Activated CD8-positive, alpha-beta memory T cell treated with anti-CD3 and anti-CD28 coated beads, Interleukin-2, amount 10 ng/mL, durations not matched to agents 7 days and 5 days (primary cell): Measurements from ENCODE around the gene SLCO6A1. TPM values are rescaled to one million over a fixed set of nuclear protein-coding genes. Genes with fewer than 3 reads are reported as not detected.
A peak's percentile ranks its signal among the peaks of the same experiment; 100 is the strongest.
"Not testable (repeated sequence)": the region's sequence is repeated elsewhere in the genome, so short reads cannot be mapped to it uniquely, and the experiment has no call there.

Experiments used
- ATAC-seq: fragments of 150-1000 bp; cut with Tn5 transposase; one replicate; pipeline ENCODE4 v1.10.0; 2021; ENCODE audit warnings: moderate library complexity
- CTCF ChIA-PET: fragments of 350-600 bp; sonication (Branson Sonifier 250); formaldehyde crosslinking; loops from one replicate; lab custom pipeline; 2021; ENCODE audit warnings: antibody characterized with exemption; lab: Charles Lee
- DNase-seq: peaks from one replicate; pipeline ENCODE4 v3.0.0-alpha.2; 2020
- H3K27ac Mint-ChIP-seq: one replicate; pipeline ENCODE4 v1.8.0; 2021; ENCODE audit warnings: mild to moderate bottlenecking, mixed read lengths
- H3K27me3 Mint-ChIP-seq: one replicate; pipeline ENCODE4 v1.8.0; 2021; ENCODE audit warnings: mixed read lengths
- H3K36me3 Mint-ChIP-seq: one replicate; pipeline ENCODE4 v1.8.0; 2021; ENCODE audit warnings: mild to moderate bottlenecking, mixed read lengths
- H3K4me1 Mint-ChIP-seq: one replicate; pipeline ENCODE4 v1.8.0; 2021; ENCODE audit warnings: mixed read lengths
- H3K4me3 Mint-ChIP-seq: one replicate; pipeline ENCODE4 v1.8.0; 2021; ENCODE audit warnings: mild to moderate bottlenecking, moderate library complexity, mixed read lengths
- H3K9me3 Mint-ChIP-seq: one replicate; pipeline ENCODE4 v1.8.0; 2022; ENCODE audit warnings: low read depth, mixed read lengths
- total RNA-seq, 2 experiments: library from RNA; stranded (reverse); gene quantifications; one replicate each; pipeline ENCODE4 v1.2.3, GENCODE V29; 2021

Gene SLCO6A1
- total RNA-seq, 2 experiments from 2014 or later: not detected

DNA sequence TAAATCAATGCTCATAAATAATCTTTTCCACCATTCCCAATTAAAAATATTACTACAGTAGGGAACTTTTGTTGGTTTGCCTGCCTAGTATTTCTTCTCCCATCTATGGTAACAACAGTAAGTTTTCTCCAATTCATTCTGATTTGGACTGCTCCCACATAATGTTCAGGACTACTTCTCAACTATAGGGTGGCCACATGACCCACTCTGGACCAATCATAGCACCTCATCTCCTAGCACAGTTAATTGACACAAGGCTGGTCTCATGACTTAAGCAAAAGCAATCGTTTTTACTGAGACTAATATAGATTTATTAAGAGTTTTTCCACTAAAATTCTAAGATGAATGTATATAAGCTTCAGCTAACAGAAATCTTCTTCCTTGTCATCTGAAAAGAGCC, 28.7 kb upstream of the SLCO6A1 start:
- Mint-ChIP-seq H3K4me1 (peaks cover 5% of the 10 kb centered on the region), H3K27ac (no peak overlapping the region), H3K36me3 (no peaks in the 10 kb centered on the region), H3K9me3 (no peaks in the 10 kb centered on the region), H3K4me3 (no peak overlapping the region), H3K27me3 (peaks cover 7% of the 10 kb centered on the region)
- ATAC-seq: no peak
- CTCF ChIA-PET: no interaction called here
- no peak for DNase-seq

DNA sequence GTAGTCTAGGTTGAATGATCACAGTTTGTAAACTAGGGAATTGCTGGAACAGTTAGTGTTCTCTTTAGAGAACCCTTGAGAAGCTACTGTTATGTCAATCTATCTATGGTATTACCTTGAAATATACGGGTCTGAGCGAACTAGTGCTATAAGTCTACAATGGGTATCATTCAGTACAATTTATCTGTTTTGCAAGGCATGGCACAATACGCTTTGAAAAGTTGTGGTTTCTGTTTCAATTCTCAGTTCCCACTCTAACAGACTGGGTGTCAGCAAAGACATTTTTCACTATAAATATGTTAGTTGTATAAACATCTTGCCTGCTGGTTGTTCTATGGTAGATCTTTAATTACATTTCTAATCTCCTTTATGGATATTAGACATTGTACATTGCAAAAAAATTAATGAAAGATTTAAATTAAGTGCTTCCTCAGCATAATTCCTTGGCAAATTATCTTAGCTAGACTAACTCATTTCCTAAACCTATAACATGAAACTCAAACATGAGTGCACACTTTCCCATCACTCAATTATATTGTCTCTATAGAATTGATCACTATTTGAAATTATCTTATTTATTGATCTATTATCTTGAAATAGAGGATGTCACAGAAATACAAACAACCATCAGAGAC, 24.9 kb upstream of the SLCO6A1 start:
- no peak overlapping the region for H3K27ac Mint-ChIP-seq
- no peak overlapping the region for H3K4me3 Mint-ChIP-seq
- peaks cover 7% of the 10 kb centered on the region for H3K27me3 Mint-ChIP-seq
- H3K36me3 Mint-ChIP-seq: no peaks in the 10 kb centered on the region
- CTCF ChIA-PET: no interaction called here
- no peak for DNase-seq
- no peak for ATAC-seq
- H3K4me1 Mint-ChIP-seq: peaks cover 5% of the 10 kb centered on the region
- H3K9me3 Mint-ChIP-seq: no peaks in the 10 kb centered on the region

DNA sequence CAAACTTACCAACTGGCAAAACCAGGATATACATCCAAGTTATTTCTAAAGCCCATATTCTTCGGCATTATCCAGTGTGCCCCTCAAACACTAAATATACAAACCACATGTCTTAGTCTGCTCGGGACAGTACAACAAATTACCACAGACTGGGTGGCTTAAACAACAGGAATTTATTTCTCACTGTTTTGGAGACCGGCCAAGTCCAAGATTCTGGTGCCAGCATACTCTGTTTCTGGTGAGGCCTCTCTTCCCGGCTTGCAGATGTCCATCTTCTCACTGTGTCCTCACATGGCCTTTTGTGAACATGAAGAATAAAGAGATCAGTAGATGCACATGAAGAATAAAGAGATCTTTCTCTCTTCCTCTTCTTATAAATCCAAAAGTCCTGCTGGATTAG, 12.9 kb upstream of the SLCO6A1 start:
- no peaks in the 10 kb centered on the region for H3K36me3 Mint-ChIP-seq
- H3K4me1 Mint-ChIP-seq: no peaks in the 10 kb centered on the region
- ATAC-seq: no peak
- DNase-seq: no peak
- no peak overlapping the region for H3K4me3 Mint-ChIP-seq
- no peak overlapping the region for H3K27ac Mint-ChIP-seq
- CTCF ChIA-PET: no interaction called here
- H3K9me3 Mint-ChIP-seq: no peaks in the 10 kb centered on the region
- H3K27me3 Mint-ChIP-seq: peaks cover 3% of the 10 kb centered on the region

DNA sequence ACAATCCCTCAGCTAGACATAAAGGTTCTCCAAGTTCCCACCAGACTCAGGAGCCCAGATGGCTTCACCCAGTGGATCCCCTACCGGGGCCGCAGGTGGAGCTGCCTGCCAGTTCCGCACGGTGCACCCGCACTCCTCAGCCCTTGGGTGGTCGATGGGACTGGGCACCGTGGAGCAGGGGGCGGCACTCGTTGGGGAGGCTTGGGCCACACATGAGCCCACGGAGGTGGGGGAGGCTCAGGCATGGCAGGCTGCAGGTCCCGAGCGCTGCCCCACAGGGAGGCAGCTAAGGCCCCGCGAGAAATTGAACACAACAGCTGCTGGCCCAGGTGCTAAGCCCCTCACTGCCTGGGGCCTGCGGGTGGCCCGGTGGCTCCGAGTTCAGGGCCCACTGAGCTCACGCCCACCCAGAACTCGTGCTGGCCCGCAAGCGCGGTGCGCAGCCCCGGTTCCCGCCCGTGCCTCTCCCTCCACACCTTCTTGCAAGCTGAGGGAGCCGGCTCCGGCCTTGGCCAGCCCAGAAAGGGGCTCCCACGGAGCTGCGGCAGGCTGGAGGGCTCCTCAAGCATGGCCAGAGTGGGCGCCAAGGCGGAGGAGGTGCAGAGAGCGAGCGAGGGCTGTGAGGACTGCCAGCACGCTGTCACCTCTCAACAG, 7.4 kb downstream of the SLCO6A1 start:
- H3K36me3 Mint-ChIP-seq, H3K27ac Mint-ChIP-seq, H3K4me1 Mint-ChIP-seq, ATAC-seq, CTCF ChIA-PET, H3K4me3 Mint-ChIP-seq, H3K9me3 Mint-ChIP-seq, DNase-seq, H3K27me3 Mint-ChIP-seq: not testable (repeated sequence)

DNA sequence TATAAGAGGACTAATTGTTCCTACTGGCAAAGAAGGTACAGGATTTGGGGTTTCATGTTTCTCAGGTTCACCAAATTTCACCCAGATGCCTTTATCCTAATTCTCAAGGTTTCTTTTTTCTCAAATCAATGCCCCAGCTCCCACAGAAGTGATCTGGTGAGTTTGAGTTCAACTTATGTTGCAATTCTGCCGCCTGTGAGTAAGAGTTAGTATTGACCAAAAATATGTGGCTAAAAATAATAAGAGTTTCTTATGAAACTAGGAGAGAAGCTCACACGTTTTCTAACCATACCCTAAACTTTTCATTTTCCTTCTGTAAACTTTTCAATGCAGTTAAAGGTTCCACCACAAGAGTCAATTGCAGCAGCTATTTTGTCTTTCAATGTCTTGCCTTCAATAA, 15.1 kb downstream of the SLCO6A1 start:
- H3K4me3 Mint-ChIP-seq: no peak overlapping the region
- CTCF ChIA-PET: no interaction called here
- no peak for DNase-seq
- peaks cover 7% of the 10 kb centered on the region for H3K27me3 Mint-ChIP-seq
- H3K36me3 Mint-ChIP-seq: no peaks in the 10 kb centered on the region
- no peaks in the 10 kb centered on the region for H3K9me3 Mint-ChIP-seq
- ATAC-seq: no peak
- no peak overlapping the region for H3K27ac Mint-ChIP-seq
- no peaks in the 10 kb centered on the region for H3K4me1 Mint-ChIP-seq

DNA sequence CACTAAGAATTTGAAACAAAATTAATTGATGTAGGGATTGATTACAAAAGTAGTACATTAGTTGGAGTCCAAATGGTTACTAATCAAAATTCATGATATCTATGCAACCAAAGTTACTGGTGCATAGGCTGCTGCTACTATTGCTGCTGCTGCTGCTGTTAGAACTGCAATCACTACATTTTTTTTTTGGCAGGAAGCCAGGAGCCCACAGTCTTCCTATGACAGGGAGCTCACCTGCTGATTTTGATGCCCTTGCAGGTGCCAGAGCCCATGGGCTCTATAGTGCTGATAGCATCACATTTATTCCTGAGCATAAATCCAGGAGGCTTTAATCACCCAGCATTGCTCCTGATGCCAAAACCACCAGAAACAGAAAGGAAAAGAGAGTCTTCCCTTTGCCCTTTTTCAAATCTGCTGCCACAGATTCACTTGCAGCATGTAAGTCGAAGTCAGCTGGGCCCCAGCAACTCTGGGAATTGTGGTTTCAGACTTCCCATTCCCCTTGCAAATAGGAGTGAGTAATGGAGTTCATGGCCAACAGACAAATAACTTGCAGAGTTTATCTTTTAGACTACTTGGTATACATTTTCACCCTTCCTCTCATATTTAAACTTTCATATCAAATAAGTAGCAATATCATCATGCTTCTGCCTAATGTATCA, 17.6 kb downstream of the SLCO6A1 start:
- Mint-ChIP-seq H3K27ac (no peak overlapping the region), H3K36me3 (no peaks in the 10 kb centered on the region), H3K4me1 (no peaks in the 10 kb centered on the region), H3K9me3 (no peaks in the 10 kb centered on the region), H3K4me3 (no peak overlapping the region), H3K27me3 (peaks cover 3% of the 10 kb centered on the region)
- DNase-seq: no peak
- ATAC-seq: no peak
- CTCF ChIA-PET: no interaction called here

DNA sequence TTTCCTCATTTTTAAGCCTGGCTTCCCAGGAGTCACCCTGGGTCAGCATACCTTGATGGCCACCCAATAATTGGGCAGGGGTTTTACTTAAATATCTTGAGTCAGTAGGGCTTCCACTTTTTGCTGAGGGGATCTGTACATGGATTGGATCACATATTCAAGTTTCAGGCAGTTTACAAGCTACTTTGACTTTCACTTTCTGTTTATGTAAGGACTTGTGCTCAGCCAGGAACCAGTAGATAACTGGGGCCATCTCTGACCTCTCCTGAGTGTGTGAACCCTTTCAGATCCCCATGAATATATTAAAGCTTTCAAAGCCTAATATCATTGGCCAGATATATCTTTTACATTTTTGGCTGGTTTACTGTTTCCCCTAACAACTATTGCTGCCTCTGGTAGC, 45.1 kb downstream of the SLCO6A1 start:
- H3K9me3 Mint-ChIP-seq: no peaks in the 10 kb centered on the region
- H3K36me3 Mint-ChIP-seq: no peaks in the 10 kb centered on the region
- peaks cover 6% of the 10 kb centered on the region for H3K4me1 Mint-ChIP-seq
- peak; percentile 45 for ATAC-seq
- CTCF ChIA-PET: no interaction called here
- no peak for DNase-seq
- no peaks in the 10 kb centered on the region for H3K27me3 Mint-ChIP-seq
- peak overlapping the region; percentile 29 for H3K27ac Mint-ChIP-seq
- H3K4me3 Mint-ChIP-seq: no peak overlapping the region

DNA sequence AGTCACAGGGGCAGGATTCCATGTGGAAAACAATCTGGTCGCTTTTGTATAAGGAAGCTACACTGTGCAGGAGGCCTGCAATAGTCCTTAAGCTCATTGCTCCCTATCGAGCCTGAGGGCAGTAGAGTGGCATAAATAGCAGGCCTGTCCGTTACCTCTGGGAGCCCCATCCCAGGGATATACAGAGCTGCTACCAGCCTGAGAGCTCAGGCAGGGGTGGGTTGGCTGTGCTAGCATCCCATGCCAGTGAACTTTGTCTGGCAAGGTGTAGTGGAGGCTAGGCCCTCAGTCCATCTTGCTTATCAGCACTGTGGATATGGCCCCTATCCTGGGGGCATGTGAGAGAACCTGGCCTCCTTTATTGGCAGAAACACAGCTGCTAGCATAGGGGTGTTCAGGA, 47.7 kb downstream of the SLCO6A1 start:
- CTCF ChIA-PET: no interaction called here
- no peak overlapping the region for H3K27ac Mint-ChIP-seq
- H3K36me3 Mint-ChIP-seq: no peaks in the 10 kb centered on the region
- DNase-seq (no peak), ATAC-seq (no peak)
- H3K27me3 Mint-ChIP-seq: no peaks in the 10 kb centered on the region
- H3K4me1 Mint-ChIP-seq: peaks cover 6% of the 10 kb centered on the region
- H3K9me3 Mint-ChIP-seq: no peaks in the 10 kb centered on the region
- H3K4me3 Mint-ChIP-seq: no peak overlapping the region

DNA sequence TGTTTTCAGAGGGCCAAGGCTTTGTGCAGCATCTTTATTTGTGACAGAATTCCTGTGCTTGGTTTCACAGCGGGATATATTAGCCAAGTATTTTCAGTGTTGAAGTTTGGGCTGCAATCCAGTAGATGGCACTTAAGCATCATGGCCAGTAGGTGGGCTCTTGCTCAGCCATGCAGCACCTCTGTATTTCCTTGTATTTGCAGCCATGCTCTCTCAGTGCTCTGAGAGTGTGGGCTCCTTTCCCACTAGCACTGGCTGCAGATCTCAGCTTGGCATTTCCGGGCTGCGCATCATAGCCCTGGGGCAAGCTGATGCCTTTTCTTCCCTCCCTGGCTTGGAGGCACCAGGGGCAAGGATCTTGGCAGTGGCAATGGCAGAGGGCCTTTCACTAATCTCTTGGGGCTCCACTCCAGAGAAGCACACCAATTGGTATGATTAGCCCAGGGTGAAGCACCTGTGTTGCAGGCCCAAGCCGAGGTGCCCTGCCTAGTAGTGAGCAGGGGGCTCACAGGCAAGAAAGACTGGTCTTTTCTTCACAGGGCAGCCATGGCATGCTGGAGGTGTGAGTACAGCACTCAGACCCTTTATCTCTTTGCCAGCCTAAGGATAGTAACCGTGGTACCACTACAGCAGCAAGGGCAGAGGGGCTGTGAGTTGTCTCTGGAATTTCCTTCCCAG, 48.3 kb downstream of the SLCO6A1 start:
- ATAC-seq (no peak), DNase-seq (no peak)
- no peaks in the 10 kb centered on the region for H3K36me3 Mint-ChIP-seq
- CTCF ChIA-PET: no interaction called here
- no peak overlapping the region for H3K27ac Mint-ChIP-seq
- H3K4me1 Mint-ChIP-seq: peaks cover 6% of the 10 kb centered on the region
- no peaks in the 10 kb centered on the region for H3K9me3 Mint-ChIP-seq
- no peak overlapping the region for H3K4me3 Mint-ChIP-seq
- H3K27me3 Mint-ChIP-seq: peaks cover 3% of the 10 kb centered on the region

DNA sequence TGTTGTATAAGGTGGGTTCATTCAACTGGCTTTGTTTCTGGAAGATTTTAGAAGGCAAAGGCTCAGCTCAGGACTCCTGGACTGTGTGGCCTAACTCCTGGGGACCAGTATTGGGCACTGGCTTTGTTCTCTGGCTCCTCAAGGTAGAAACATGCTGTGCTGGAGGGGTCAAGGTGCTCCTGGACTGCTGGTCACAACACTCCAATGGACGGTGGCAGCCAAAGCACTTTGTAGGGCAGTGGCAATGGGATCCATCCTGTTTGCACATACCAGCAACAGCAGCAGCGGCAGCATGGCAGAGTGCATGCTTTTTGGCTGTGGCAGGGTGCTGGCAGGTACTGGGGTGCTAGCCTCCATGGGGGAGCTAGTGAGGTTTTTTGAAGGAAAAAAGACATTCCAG, 65.3 kb downstream of the SLCO6A1 start:
- Mint-ChIP-seq H3K36me3 (no peaks in the 10 kb centered on the region), H3K27ac (no peak overlapping the region), H3K27me3 (no peaks in the 10 kb centered on the region), H3K4me3 (no peak overlapping the region), H3K9me3 (peaks cover 3% of the 10 kb centered on the region), H3K4me1 (no peaks in the 10 kb centered on the region)
- DNase-seq (no peak), ATAC-seq (no peak)
- CTCF ChIA-PET: no interaction called here

DNA sequence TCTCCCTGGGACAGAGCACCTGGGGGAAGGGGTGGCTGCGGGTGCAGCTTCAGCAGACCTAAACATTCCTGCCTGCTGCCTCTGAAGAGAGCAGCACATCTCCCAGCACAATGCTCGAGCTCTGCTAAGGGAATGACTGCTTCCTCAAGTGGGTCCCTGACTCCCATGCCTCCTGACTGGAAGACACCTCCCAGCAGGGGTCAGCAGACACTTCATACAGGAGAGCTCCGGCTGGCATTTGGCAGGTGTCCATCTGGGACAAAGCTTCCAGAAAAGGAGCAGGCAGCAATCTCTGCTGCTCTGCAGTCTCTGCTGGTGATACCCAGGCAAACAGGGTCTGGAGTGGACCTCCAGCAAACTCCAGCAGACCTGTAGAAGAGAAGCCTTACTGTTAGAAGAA, 77.2 kb downstream of the SLCO6A1 start:
- Mint-ChIP-seq H3K9me3 (no peaks in the 10 kb centered on the region), H3K36me3 (no peaks in the 10 kb centered on the region), H3K4me1 (no peaks in the 10 kb centered on the region), H3K4me3 (no peak overlapping the region), H3K27me3 (no peaks in the 10 kb centered on the region), H3K27ac (no peak overlapping the region)
- CTCF ChIA-PET: no interaction called here
- ATAC-seq (no peak), DNase-seq (no peak)

DNA sequence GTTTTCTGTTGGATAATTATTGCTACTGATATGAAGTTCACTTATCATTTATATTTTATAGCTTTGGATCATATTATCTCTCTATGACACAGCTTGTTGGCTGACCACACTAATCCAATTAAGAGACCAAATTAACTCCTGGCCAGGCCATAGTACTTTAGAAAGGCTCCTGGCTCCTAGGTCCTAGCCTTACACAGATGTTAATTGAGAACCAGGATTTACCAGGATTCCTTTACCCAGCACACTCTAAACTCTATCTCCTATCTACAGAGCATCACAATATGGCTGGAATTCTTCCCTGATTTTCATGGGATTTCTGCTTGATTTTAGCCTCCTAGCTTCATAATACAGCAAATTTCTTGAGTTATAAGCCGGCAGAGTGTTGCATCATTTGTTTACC, 80.3 kb downstream of the SLCO6A1 start:
- H3K36me3 Mint-ChIP-seq: no peaks in the 10 kb centered on the region
- no peak overlapping the region for H3K4me3 Mint-ChIP-seq
- DNase-seq (no peak), ATAC-seq (no peak)
- H3K4me1 Mint-ChIP-seq: no peaks in the 10 kb centered on the region
- CTCF ChIA-PET: no interaction called here
- no peak overlapping the region for H3K27ac Mint-ChIP-seq
- H3K27me3 Mint-ChIP-seq: no peaks in the 10 kb centered on the region
- H3K9me3 Mint-ChIP-seq: no peaks in the 10 kb centered on the region

DNA sequence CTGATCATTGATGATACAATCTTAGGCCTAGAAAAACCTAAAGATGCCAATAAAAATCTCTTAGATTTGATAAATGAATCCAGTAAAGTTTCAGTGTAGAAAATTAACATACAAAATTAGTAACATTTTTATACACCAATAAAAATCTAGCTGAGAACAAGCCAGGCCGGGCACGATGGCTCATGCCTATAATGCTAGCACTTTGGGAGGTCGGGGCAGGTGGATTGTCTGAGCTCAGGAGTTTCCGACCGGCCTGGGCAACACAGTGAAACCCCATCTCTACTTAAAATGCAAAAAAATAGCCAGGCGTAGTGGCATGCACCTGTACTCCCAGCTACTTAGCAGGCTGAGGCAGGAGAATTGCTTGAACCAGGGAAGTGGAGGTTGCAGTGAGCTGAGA, 84.4 kb downstream of the SLCO6A1 start:
- no peaks in the 10 kb centered on the region for H3K36me3 Mint-ChIP-seq
- H3K27ac Mint-ChIP-seq: no peak overlapping the region
- H3K4me3 Mint-ChIP-seq: no peak overlapping the region
- no peaks in the 10 kb centered on the region for H3K4me1 Mint-ChIP-seq
- DNase-seq (no peak), ATAC-seq (no peak)
- no peaks in the 10 kb centered on the region for H3K27me3 Mint-ChIP-seq
- CTCF ChIA-PET: no interaction called here
- H3K9me3 Mint-ChIP-seq: no peaks in the 10 kb centered on the region

DNA sequence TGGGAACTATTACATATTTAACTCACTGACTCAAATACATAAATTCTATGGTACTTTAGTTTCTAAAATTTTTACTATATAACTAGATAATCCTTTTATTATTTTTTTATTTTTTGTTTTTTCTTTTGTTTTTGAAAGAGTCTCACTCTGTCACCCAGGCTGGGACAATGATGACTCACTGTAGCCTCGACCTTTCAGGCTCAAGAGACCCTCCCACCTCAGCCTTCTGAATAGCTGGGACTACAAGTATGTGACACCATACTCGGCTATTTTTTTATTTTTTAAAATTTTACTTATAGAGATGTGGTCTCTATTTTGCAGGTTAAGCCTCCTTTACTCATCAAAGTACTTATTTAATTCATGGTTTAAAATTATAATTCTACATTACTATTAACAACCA, 110.6 kb downstream of the SLCO6A1 start:
- H3K27ac Mint-ChIP-seq: no peak overlapping the region
- H3K36me3 Mint-ChIP-seq: no peaks in the 10 kb centered on the region
- no peaks in the 10 kb centered on the region for H3K27me3 Mint-ChIP-seq
- H3K9me3 Mint-ChIP-seq: peaks cover 4% of the 10 kb centered on the region
- no peak for DNase-seq
- H3K4me1 Mint-ChIP-seq: no peaks in the 10 kb centered on the region
- CTCF ChIA-PET: no interaction called here
- no peak overlapping the region for H3K4me3 Mint-ChIP-seq
- ATAC-seq: no peak
